Stimulated activated CD8-positive, alpha-beta memory T cell treated with anti-CD3 and anti-CD28 coated beads, Interleukin-2, amount 100 ng/mL, for 1 hour (primary cell): ENCODE results near the gene HLA-G.

Source experiments
- DNase-seq, 2 donors: peaks; one replicate each; pipeline ENCODE4 v3.0.0-alpha.2; 2020; ENCODE audit warnings: low read depth in 2 of 2

HLA-G gene

GRCh38 chr6:29816030-29816429 is 11.6 kb upstream of the HLA-G start:
- no peak for DNase-seq

- no peak for DNase-seq
These were observed 8.7 kb upstream of the HLA-G start for GRCh38 chr6:29818892-29819291.

GRCh38 chr6:29824144-29824543 is 3.5 kb upstream of the HLA-G start:
- DNase-seq: no peak

GRCh38 chr6:29825848-29826247 is 1.8 kb upstream of the HLA-G start:
- no peak for DNase-seq

- no peak for DNase-seq
These were observed 1.4 kb upstream of the HLA-G start for GRCh38 chr6:29826271-29826670.

GRCh38 chr6:29828471-29828797 is 809 bp downstream of the HLA-G start:
- DNase-seq: no peak

- no peak for DNase-seq
These were observed 2.1 kb downstream of the HLA-G start for GRCh38 chr6:29829766-29830165.

GRCh38 chr6:29830409-29830808 is 2.8 kb downstream of the HLA-G start:
- DNase-seq: no peak

- no peak for DNase-seq
These were observed 4.2 kb downstream of the HLA-G start for GRCh38 chr6:29831776-29832175.

GRCh38 chr6:29834564-29835436 is 7.2 kb downstream of the HLA-G start:
- DNase-seq: peak; percentile 24

GRCh38 chr6:29839917-29840316 is 12.3 kb downstream of the HLA-G start:
- no peak for DNase-seq

- DNase-seq: no peak
These were observed 13.4 kb downstream of the HLA-G start for GRCh38 chr6:29841030-29841429.

GRCh38 chr6:29845405-29846006 is 17.9 kb downstream of the HLA-G start:
- no peak for DNase-seq

- peak; percentile 76 to 77 for DNase-seq
These were observed 20.4 kb downstream of the HLA-G start for GRCh38 chr6:29847871-29848630.

GRCh38 chr6:29850011-29850553 is 22.5 kb downstream of the HLA-G start:
- no peak for DNase-seq

- no peak for DNase-seq
These were observed 23.6 kb downstream of the HLA-G start for GRCh38 chr6:29851190-29851589.

GRCh38 chr6:29853245-29853644 is 25.6 kb downstream of the HLA-G start:
- no peak for DNase-seq

GRCh38 chr6:29858006-29858405 is 30.4 kb downstream of the HLA-G start:
- no peak for DNase-seq

- no peak for DNase-seq
These were observed 34.1 kb downstream of the HLA-G start for GRCh38 chr6:29861521-29862255.

GRCh38 chr6:29864037-29864810 is 36.6 kb downstream of the HLA-G start:
- DNase-seq: no peak

GRCh38 chr6:29865631-29866030 is 38.0 kb downstream of the HLA-G start:
- no peak for DNase-seq
